Eye (tissue), 1 donor: ENCODE results near the gene ZNF772.
A peak's percentile ranks its signal among the peaks of the same experiment; 100 is the strongest.
"Not testable (repeated sequence)": the region's sequence is repeated elsewhere in the genome, so short reads cannot be mapped to it uniquely, and the experiment has no call there.

ENCODE experiments used
- DNase-seq: peaks from one replicate; pipeline ENCODE4 v3.0.0-alpha.2; 2015

The ZNF772 gene

DNA sequence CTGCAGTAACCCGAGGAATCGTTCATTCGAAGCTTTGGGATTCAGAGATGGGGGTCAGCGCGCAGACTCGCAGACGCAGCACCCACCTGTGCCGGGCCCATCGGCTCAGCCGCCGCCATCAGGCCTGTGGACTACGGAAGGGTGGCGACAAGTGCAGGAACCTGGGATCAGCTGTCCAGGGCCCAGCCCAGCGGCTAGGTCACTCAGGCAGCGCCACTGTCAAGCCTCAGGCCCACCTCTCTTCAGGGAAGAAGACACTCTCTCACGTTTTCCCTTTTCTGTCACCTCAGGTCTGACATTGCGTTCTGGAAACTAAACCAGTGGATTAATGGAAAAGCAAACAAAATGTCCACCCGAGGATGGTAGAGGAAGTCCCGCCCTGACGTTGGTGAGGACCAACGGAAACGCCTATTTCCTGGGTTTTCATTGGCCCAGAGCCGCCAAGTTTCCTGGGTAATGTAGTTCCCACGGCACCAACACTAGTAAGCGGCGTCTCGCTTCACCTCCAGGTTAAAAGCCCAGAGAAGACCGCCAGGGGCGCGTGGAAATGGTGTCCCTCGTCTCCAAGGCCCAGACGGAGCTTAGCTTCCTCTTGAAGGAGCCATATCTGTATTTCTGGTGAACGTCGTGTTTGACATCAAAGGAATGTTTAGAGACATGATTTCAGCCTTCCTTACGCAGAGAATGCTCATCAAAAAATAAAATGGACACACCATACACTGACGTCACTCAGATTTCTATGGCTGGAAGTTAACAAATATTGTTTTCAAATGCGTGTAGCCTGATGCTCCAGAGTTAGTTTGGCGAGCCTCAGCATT is at the start of gene ZNF772:
Gene ZNF772 (minus strand): TSS at position 376 of the 818 bp plus-strand sequence. CDS start 257 bp downstream, at position 119.
- peak; percentile 99 for DNase-seq

DNA sequence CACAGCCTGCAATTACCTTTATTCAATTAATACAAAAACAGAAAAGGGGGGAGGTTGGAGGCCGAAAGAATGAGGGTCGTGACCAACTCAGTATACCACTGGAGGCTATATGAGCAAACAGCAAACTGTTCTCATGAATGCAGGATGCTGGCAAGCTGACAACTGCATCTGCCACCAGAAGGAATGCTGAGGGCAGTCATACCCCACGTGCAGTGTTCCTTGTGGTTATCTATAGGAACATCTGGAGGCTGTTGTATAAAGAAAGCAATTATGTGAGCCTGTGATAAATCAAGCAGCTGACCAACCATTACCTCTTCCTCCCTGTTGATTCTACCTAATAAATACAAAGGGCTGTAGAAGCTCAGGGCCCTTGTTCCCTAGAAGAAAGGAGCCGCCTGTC is 40.7 kb upstream of the ZNF772 start:
- DNase-seq: not testable (repeated sequence)

DNA sequence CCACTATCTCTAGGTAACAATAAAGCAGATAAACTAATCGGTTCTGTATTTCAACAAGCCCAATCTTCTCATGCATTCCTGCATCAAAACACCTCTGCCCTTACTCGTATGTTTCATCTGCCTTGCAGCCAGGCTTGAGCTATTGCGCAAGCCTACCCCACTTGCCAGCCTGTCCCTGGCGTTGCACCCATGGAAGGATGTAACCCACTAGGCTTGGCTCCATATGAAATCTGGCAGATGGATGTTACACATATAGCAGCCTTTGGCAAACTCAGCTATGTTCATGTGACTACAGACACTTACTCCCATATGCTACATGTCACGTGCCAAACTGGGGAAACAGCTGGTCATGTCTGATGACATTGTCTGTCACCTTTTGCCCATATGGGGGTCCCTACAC is 37.9 kb upstream of the ZNF772 start:
- DNase-seq: no peak

DNA sequence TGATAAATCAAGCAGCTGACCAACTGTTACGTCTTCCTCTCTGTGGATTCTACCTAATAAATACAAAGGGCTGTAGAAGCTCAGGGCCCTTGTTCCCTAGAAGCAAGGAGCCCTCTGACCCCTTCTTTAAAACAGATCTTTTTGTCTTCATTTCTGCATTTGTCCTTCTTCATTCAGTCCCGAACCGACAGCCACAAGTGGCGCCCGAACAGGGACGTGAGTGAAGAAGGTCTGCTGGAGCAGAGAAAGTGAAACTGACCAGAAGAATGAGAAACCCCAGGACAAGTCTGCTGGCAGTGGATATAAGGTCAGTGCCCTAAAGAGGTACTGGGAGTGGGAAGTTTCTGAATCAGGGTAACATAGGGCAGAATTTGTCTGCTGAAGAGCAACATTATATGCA is 35.5 kb upstream of the ZNF772 start:
- DNase-seq: peak; percentile 16

DNA sequence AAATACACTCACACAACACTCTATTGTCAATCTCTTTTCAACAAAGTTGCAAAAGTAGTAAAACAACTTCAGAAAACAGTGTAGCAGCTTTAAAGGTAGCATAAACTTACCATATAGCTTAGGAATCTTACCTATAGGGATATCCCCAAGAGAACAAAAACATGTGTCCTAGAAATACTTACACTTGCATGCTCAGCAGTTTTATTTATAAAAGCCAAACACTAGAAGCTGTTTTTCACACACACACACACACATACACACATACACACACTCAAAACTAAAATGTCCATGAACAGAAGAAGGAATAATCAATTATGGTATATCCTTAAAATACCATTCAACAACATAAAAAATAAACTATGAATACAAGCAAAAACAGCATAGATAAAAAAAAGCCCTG is 34.1 kb upstream of the ZNF772 start:
- no peak for DNase-seq

DNA sequence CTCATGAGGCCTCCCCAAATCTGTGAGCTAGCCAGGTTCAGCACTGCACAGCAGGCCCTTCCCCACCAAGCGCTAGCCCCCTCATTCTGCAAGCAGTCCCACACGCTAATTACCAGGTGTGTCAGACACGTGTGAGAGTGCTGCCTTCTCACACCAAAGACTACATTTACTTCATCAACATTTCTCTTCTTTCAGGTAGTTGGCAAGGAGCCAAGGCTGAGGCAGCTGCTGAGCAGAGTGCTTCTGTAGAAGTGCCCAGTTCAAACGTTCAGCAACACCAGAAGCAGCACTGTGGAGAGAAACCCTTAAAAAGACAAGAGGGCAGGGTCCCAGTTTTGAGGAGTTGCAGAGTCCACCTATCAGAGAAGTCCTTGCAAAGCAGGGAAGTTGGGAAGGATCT is 28.8 kb upstream of the ZNF772 start:
- DNase-seq: no peak

DNA sequence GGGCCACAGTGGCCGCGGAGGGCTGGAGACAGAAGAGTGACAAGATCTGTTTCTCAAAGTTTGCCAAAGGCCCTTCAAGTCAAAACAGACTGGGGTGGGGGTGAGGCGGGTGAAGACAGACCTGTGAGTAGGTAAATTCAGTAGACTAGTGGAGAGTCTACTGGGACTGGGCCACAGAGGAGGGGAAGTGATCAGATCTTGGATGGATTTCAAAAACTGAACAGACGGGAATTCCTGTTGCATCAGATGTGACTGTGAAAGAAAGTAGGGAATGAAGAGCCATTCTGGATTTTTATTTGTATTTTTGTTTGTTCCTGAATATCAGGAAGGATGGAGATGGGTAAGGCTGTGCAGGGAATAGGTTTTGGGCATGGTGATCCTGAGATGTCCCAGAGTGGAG is 23.0 kb upstream of the ZNF772 start:
- not testable (repeated sequence) for DNase-seq

DNA sequence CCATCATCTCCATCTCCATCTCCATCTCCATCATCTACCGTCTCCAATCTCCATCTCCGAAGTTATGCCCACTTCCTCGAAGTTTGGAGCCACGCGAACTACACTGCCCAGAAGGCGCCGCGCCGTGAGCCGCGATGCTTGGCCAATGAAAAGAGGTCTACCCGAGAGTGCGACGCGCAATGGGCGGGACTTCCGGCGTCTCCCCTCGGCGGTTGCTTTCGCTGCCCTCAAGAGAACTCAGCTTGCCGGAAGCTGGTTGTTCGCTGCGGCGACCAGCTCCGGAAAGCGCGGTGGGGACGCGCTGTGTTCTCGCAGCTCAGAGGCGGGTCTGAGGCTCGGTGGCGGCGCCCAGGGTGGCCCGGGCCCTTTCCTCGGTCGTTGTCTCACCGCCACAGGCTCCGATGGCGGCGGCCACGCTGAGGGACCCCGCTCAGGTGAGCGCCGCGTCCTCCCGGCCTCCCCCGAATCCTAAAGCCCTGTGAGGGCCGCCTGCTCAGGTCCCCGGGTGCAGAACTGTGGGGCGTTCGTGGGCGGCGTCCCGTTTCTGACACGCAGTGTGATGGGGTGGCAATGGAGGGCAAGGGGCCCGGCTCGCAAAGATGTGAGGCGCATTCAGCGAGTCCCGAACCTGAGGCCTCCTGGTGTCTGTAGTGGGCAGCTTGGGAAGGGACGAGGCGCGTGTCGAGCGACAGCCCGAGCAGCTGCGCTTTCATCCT is 22.5 kb upstream of the ZNF772 start, which contains the start of gene ZNF773:
Gene ZNF773 (plus strand): TSS at position 259 of the 716 bp plus-strand sequence. CDS start 143 bp downstream, at position 402.
- DNase-seq: peak; percentile 98

DNA sequence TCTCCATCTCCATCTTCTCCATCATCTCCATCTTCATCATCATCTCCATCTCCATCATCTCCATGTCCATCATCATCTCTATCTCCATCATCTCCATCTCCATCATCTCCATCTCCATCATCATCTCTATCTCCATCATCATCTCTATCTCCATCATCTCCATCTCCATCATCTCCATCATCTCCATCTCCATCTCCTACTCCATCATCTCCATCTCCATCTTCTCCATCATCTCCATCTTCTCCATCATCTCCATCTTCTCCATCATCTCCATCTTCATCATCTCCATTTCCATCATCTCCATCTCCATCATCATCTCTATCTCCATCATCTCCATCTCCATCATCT is 21.9 kb upstream of the ZNF772 start:
- DNase-seq: not testable (repeated sequence)

DNA sequence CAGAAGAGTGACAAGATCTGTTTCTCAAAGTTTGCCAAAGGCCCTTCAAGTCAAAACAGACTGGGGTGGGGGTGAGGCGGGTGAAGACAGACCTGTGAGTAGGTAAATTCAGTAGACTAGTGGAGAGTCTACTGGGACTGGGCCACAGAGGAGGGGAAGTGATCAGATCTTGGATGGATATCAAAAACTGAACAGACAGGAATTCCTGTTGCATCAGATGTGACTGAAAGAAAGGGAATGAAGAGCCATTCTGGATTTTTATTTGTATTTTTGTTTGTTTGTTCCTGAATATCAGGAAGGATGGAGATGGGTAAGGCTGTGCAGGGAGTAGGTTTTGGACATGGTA is 10.9 kb upstream of the ZNF772 start:
- not testable (repeated sequence) for DNase-seq

DNA sequence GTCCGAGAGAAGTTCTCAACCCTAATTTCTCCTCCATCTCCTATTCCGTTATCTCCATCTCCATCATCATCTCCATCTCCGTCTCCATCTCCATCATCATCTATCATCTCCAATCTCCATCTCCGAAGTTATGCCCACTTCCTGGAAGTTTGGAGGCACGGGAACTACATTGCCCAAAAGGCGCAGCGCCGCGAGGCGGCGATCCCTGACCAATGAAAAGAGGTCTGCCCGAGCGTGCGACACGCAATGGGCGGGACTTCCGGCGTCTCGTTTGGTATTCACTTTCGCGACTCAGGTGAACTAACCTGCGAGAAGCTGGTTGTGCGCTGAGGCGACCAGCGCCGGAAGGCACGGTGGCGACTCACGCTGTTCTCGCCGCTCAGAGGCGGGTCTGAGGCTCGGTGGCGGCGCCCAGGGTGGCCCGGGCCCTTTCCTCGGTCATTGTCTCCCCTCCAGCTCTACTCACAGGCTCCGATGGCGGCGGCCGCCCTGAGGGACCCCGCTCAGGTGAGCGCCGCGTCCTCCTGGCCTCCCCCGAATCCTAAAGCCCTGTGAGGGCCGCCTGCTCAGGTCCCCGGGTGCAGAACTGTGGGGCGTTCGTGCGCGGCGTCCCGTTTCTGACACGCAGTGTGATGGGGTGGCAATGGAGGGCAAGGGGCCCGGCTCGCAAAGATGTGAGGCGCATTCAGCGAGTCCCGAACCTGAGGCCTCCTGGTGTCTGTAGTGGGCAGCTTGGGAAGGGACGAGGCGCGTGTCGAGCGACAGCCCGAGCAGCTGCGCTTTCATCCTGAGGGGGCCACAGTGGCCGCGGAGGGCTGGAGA is 10.3 kb upstream of the ZNF772 start, which contains the start of gene ZNF419:
Gene ZNF419 (plus strand): TSS at position 274 of the 822 bp plus-strand sequence. CDS start 201 bp downstream, at position 475.
- peak; percentile 97 for DNase-seq

DNA sequence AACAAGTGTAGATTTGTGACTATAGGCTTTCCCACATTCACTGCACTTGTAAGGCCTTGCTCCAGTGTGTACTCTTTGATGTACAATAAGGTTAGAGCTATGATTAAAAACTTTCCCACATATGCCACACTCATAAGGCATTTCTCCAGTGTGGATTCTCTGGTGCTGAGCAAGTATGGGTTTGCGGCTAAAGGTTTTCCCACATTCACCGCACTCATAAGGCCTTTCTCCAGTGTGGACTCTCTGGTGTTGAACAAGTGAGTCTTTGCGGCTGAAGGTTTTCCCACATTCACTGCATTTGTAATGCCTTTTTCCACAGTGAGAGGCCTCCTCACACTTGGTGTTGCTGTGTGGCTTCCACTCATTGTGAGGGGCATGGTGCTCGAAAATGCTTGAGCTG is 3.7 kb downstream of the ZNF772 start:
- DNase-seq: no peak

DNA sequence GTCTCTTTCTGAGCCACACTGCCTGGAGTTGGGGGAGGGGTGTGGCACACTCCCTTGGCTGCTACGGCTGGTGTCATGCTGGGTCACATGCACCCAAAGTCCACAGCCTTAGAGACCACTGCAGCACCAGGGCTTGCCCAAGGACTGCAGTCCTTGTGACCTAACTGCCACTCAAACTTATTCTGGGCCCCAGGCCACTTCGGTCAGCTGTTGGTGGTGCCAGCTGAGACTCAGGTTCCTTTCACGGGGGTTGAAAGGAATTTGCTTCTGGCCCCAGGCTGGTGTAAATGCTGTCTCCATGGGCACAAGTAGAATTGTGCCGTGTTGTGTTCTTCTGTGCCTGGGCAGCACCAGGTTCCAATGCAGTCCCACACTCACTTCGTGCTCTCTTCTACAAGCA is 10.9 kb downstream of the ZNF772 start:
- no peak for DNase-seq

DNA sequence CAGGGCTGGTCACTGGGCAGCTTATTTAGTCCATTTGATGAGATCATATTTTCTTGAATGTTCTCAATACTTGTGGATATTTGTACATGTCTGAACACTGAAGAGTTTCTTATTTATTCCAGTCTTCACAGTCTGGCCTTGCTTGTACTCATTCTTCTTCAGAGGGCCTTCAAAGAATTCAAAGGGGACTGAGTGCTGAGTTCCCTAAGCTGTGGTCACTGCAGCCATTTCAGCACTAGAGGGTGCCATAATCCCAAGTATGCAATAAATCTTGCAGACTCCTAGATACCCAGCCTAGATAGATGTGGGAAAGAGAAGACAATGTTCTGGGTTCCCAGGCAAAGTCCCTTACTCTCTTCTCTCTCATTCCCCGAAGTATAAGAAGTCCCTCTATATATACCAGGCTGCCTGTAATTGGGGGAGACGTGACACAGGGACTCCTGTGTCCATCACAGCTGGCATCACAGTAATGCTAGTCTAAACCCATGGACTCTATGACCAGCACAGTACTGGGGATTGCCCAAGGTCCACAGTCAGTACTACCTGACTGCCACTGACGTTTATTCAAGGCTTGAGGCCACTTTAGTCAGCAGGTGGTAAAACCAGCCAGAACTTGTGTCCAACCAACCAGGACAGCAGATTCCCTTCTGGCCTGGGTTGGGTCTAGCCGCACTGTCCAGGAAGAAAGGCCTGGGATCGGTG is 11.5 kb downstream of the ZNF772 start:
- DNase-seq: no peak

DNA sequence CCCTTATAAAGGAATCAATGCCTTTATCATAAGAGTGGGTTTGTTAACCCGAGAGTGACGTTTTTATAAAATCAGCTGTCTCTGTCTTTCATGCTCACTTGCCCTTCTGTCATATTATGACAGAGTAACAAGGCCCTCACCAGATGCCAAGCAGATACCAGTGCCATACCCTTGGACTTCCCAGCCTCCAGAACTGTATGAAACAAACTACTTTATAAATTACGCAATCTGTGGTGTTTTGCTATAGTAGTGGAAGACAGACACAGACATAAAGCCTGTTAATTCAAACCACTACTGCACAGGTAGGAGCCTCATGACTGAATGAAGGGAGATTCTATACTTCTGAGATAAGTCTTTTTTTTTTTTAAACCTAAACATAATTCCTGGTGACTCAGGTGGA is 25.1 kb downstream of the ZNF772 start:
- DNase-seq: no peak

DNA sequence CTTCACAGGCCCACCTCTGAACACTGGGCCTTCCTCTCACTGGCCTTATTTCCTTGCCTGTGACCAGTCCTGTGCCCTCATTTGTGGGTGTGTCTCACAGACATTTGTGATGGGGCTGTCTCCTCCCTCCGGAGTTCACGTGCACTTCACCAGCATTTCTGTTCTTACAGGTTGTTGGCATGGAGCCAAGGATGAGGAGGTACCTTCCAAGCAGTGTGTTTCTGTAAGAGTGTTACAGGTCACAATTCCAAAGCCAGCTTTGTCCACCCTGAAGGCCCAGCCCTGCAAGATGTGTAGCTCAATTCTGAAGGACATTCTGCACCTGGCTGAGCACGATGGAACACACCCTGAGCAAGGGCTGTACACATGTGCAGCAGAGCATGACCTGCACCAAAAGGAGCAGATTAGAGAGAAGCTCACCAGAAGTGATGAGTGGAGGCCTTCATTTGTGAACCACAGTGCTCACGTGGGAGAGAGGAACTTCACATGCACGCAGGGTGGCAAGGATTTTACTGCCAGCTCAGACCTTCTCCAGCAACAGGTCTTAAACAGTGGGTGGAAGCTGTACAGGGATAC is 34.2 kb downstream of the ZNF772 start:
- DNase-seq: no peak

DNA sequence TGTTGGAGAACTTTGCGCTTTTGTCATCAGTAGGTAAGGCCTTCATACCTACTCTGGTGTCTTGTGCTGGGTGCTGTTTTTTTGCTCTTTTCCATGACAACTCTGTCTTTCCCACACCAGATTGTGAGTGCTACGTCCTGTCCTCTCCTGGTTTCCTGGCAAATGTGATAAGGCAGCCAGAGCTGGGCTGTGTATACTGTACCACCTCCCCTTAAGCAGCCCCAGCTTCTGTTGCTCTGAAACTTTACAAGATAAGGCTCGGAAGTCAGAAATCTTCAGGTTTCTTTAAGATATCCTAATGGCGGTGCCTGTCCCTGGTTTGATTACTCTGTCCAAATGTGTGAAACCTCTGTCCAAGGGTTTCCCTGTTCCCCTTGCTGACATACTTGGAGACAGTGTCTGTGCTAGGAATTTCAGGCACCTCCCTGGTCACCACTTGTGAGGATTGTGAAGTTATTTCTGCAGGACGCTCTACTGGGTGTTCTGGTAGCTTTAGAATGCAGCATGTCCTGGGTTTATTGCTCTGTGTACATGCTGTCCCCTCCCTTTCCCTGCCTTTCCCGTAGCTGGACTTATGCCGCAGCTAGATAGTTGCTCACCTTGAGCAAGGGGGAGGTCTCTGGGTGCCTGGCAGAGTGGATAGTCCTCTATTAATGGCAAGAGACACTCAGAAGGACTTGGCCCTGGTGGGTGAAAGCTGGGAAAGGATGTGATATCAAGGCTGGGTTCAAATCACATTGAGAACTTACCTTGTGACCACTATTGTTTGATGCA is 35.2 kb downstream of the ZNF772 start:
- no peak for DNase-seq

DNA sequence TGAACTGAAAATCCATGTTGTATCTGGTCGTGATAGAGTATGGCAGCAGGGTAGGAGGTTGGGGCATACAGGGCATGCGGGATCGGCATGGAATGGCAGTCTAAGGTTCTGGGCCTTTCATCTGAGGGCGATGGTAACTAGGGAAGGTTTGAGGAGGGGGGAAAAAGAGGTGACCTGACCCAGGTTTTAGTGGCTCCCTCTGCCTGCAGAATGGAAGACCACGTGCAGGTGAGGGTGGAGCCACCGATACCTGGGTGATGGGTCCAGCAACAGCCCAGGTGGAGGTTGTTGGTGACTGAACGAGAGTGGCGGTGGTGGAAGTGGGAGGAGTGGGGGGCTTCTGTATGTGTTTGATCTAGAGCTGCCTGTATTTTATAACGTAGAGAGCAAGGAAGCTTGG is 38.4 kb downstream of the ZNF772 start:
- no peak for DNase-seq

DNA sequence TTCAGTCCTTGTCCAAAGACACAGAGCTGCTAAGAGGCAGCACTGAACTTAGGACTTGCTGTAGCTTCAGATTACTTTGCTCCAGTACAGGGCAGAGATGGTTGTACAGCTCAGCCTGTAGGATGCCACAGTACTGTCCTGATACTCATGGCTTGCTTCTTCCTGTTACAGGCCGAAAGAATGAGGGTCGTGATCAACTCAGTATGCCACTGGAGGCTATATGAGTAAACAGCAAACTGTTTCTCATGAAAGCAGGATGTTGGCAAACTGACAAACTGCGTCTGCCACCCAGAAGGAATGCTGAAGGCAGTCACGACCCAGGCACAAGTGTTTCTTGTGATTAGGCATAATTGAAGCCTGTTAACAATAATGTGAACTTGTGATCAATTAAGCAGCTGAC is 39.4 kb downstream of the ZNF772 start:
- no peak for DNase-seq

DNA sequence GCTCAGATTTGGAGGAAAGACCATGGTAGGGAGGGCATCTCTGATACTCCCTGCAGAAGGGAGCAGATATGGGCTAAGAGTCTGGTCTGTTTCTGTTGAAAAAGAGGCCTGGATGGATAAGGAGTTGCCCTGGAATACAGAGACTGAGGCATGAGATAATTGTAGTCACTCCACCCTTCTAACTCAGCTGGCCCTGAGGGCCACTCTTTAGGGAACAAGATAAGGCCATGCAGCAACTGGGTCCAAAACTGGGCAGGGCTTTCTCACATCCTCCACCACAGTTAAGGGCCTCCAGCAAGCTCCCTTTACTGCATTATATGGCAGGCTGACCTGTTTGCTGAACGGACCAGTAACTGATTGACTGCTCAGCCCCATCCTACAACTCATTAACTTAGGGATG is 40.9 kb downstream of the ZNF772 start:
- DNase-seq: no peak
